GM18951 (cell line): ENCODE results near the gene TMCC2.

Experiments
- POLR2A ChIP-seq: IDR thresholded peaks from 4 replicates; pipeline ENCODE4 v1.6.1; 2011; ENCODE audit warnings: mild to moderate bottlenecking; ENCODE audit not compliant: insufficient read length, insufficient read depth; ENCODE audit errors: extremely low read depth
- in situ Hi-C: fragments of 300-500 bp; cut with MboI; formaldehyde crosslinking; loops from one replicate; pipeline ENCODE4 v1.12.0; 2022; ENCODE audit warnings: low sequenced_read_pairs, mixed read lengths, inconsistent platforms; ENCODE audit not compliant: unreplicated experiment

Gene TMCC2

GRCh38 chr1:205199090-205199930 lies 28.4 kb upstream of the TMCC2 start:
- in situ Hi-C loops, result no loop called here
- no peak for TF ChIP-seq POLR2A

GRCh38 chr1:205199931-205200299 lies 27.8 kb upstream of the TMCC2 start:
- in situ Hi-C loops, result no loop called here

GRCh38 chr1:205204552-205204951 lies 23.2 kb upstream of the TMCC2 start:
- in situ Hi-C loops, result no loop called here
- no peak for TF ChIP-seq POLR2A

More at GRCh38 chr1:205199931-205200299, 27.8 kb upstream of the TMCC2 start:
- no peak for TF ChIP-seq POLR2A

DNA sequence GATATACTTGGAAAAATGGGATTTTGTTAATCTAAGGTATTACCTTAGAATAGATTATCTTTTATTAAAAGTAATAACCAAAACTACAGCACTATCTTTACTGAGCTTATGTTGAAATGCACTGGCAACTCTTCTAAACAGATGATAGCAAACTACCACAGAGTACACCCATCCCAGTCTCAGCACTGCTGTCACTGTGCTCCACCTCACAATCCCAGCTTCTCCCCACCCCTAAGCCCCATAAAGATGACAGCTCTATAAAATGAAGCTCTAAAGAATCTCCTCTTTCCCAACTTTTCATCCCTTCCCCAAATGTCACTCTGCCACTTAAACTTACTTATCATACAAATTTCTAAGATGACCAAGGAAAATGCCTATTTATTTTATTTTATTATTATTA lies 22.7 kb upstream of the TMCC2 start:
- no peak for TF ChIP-seq POLR2A
- in situ Hi-C loops, result no loop called here

DNA sequence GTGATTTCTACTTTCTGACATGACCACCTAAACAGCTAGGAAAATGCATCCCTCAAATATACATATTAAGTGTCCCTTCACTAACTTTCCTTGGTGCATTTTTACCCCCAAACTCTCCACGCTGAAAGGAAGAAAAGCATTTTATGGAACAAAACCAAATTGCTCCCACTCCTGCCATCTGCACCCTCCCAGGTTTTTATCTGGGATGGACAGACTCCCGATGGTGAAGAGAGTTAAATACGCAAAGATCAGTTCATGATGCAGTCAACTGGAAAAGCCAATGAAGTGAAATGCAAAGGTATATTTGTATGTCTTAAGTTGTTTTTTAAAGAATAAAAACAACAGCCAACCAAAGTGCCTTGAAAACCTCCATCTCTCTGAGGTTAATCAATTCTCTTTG lies 18.9 kb upstream of the TMCC2 start:
- in situ Hi-C loops, result no loop called here
- TF ChIP-seq POLR2A, result no peak

- in situ Hi-C loops, result no loop called here
- TF ChIP-seq POLR2A, result no peak
Observed at GRCh38 chr1:205210756-205211168, 17.0 kb upstream of the TMCC2 start.

GRCh38 chr1:205211169-205211838 lies 16.4 kb upstream of the TMCC2 start, which contains the start of gene DSTYK:
TSS of gene DSTYK (minus strand) at chr1:205211702. CDS start at chr1:205211535, 167 bp downstream.
- peak; percentile 48 for TF ChIP-seq POLR2A
- in situ Hi-C loops, result no loop called here

GRCh38 chr1:205211839-205212536 lies 15.8 kb upstream of the TMCC2 start:
- no peak for TF ChIP-seq POLR2A
- in situ Hi-C loops, result no loop called here

- in situ Hi-C loops, result no loop called here
- no peak for TF ChIP-seq POLR2A
Observed at GRCh38 chr1:205214756-205215155, 13.0 kb upstream of the TMCC2 start.

DNA sequence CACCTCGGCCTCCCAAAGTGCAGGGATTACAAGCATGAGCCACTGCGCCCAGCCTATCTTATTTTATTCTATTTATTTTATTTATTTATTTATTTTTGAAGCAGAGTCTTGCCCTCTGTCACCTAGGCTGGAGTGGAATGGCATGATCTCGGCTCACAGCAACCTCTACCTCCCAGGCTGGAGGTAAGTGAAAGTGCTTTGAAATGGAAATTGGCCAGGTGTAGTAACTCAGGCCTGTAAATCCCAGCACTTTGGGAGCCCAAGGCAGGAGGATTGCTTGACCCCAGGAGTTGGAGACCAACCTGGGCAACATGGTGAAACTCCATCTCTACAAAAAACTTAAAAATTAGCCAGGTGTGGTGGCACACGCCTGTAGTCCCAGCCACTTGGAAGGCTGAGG lies 11.2 kb upstream of the TMCC2 start:
- no peak for TF ChIP-seq POLR2A
- in situ Hi-C loops, result no loop called here

- TF ChIP-seq POLR2A, result no peak
- in situ Hi-C loops, result no loop called here
Observed at GRCh38 chr1:205217418-205217817, 10.3 kb upstream of the TMCC2 start.

GRCh38 chr1:205220421-205220820 lies 7.3 kb upstream of the TMCC2 start:
- in situ Hi-C loops, result no loop called here
- no peak for TF ChIP-seq POLR2A

DNA sequence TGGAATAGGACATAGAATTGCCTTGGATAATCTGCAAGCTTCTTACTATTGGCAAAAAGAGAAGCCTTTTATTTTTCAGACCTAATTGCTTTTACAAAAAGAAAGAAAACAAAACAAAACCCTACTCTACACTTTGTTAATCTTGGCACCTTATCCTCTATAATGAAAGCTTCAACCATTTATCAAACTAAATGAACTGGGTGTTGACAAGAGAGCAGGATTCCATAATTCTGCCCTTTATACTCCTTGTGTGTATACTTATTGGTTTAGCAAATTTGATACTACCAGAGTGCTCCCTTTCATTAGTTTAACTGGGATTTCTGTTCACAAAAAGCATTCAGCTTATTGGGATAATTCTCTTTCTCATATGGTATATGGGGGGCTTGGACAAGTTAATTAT lies 3.0 kb upstream of the TMCC2 start:
- in situ Hi-C loops, result no loop called here

GRCh38 chr1:205225901-205226765 lies 1.6 kb upstream of the TMCC2 start:
- TF ChIP-seq POLR2A, result no peak
- in situ Hi-C loops, result no loop called here

More for the DNA sequence above, 3.0 kb upstream of the TMCC2 start:
- no peak for TF ChIP-seq POLR2A
